K562 (cell line): ENCODE measurements around the gene RUFY2. TPM values are rescaled to one million over a fixed set of nuclear protein-coding genes. Genes with fewer than 3 reads are reported as not detected.
A peak's percentile ranks its signal among the peaks of the same experiment; 100 is the strongest.

Experiments
- CBX5 ChIP-seq: IDR thresholded peaks from 2 replicates; pipeline ENCODE4 v1.6.1; 2014; ENCODE audit warnings: low read depth, borderline replicate concordance
- CTBP1 ChIP-seq: fragments of 450-650 bp; IDR thresholded peaks from 2 replicates; pipeline ENCODE4 v1.6.1; 2016; ENCODE audit warnings: borderline replicate concordance
- EZH2 ChIP-seq: IDR thresholded peaks from 2 replicates; pipeline ENCODE4 v1.6.1; 2012; ENCODE audit warnings: low read depth, mild to moderate bottlenecking, inconsistent platforms, low read length, borderline replicate concordance
- FOXJ3 ChIP-seq: sonication (generic); formaldehyde crosslinking; IDR thresholded peaks from 2 replicates; pipeline ENCODE4 v1.4.0; 2020; ENCODE audit warnings: mild to moderate bottlenecking, missing genetic modification reagents
- FOXK2 ChIP-seq, 2 experiments: fragments of 450-650 bp; IDR thresholded peaks in 1 of 2; conservative IDR thresholded peaks in 1 of 2; 2 replicates each; pipeline ENCODE4 v1.6.1; 2016; ENCODE audit warnings: low read depth in 2 of 2, mild to moderate bottlenecking in 1 of 2
- GABPA ChIP-seq: fragments of 200-800 bp; sonication (Bioruptor generic); conservative IDR thresholded peaks from 2 replicates; pipeline ENCODE4 v1.6.1; 2016; ENCODE audit warnings: low read depth, missing genetic modification characterization, missing compliant biosample characterization
- GATA2 ChIP-seq: sonication (generic); formaldehyde crosslinking; IDR thresholded peaks from 2 replicates; pipeline ENCODE4 v1.4.0; 2020; ENCODE audit warnings: mild to moderate bottlenecking, missing genetic modification reagents
- IRF9 ChIP-seq: fragments of 450-650 bp; IDR thresholded peaks from 2 replicates; pipeline ENCODE4 v1.6.1; 2016; ENCODE audit warnings: missing biosample characterization, missing genetic modification characterization
- KAT7 ChIP-seq: sonication (generic); formaldehyde crosslinking; IDR thresholded peaks from 2 replicates; pipeline ENCODE4 v1.8.0; 2022; ENCODE audit warnings: missing genetic modification reagents, mild to moderate bottlenecking, borderline replicate concordance
- KDM4B ChIP-seq, 2 experiments: fragments of 450-650 bp in 1 of 2; sonication (generic) in 1 of 2; IDR thresholded peaks; 2 replicates each; pipeline ENCODE4 v1.6.1; 2016 to 2017; ENCODE audit warnings: borderline replicate concordance in 2 of 2, antibody characterized with exemption in 1 of 2, low read depth in 1 of 2, mild to moderate bottlenecking in 1 of 2
- NELFE ChIP-seq: IDR thresholded peaks from 2 replicates; pipeline ENCODE4 v1.6.1; 2011; ENCODE audit warnings: mild to moderate bottlenecking; ENCODE audit not compliant: insufficient read depth, insufficient read length
- NONO ChIP-seq, 2 experiments: fragments of 200-400 bp in 1 of 2; fragments of 450-650 bp in 1 of 2; formaldehyde crosslinking in 1 of 2; IDR thresholded peaks; 2 replicates each; pipeline ENCODE4 v1.6.1; 2017; ENCODE audit warnings: low read depth in 2 of 2, mild to moderate bottlenecking in 2 of 2, moderate library complexity in 2 of 2, low read length in 1 of 2
- PYGO2 ChIP-seq: fragments of 450-650 bp; IDR thresholded peaks from 2 replicates; pipeline ENCODE4 v1.6.1; 2016; ENCODE audit warnings: mild to moderate bottlenecking, missing genetic modification characterization, moderate library complexity, missing compliant biosample characterization
- SMAD1 ChIP-seq: fragments of 150-350 bp; IDR thresholded peaks from 2 replicates; pipeline ENCODE4 v1.6.1; 2014; ENCODE audit warnings: low read length, low read depth; ENCODE audit not compliant: partially characterized antibody
- SP2 ChIP-seq: IDR thresholded peaks from 2 replicates; pipeline ENCODE4 v1.6.1; 2011; ENCODE audit warnings: mild to moderate bottlenecking, low read depth, low read length, moderate library complexity; ENCODE audit not compliant: poor library complexity, severe bottlenecking; ENCODE audit errors: extremely low read depth
- TAF7 ChIP-seq: fragments of 450-650 bp; IDR thresholded peaks from 2 replicates; pipeline ENCODE4 v1.6.1; 2016; ENCODE audit warnings: missing genetic modification characterization, missing compliant biosample characterization
- TCF7L2 ChIP-seq: fragments of 150-350 bp; IDR thresholded peaks from 2 replicates; pipeline ENCODE4 v1.6.1; 2016; ENCODE audit warnings: low read depth, mild to moderate bottlenecking, low read length, moderate library complexity
- TCFL5 ChIP-seq: fragments of 250-450 bp; sonication (Bioruptor Pico); conservative IDR thresholded peaks from 2 replicates; pipeline ENCODE4 v1.6.1; 2021; ENCODE audit warnings: mild to moderate bottlenecking, moderate library complexity, matching md5 sums
- XRCC5 ChIP-seq: fragments of 200-400 bp; formaldehyde crosslinking; IDR thresholded peaks from 2 replicates; pipeline ENCODE4 v1.6.1; 2017; ENCODE audit warnings: low read depth, mild to moderate bottlenecking, low read length
- YY1 ChIP-seq, 3 experiments: IDR thresholded peaks; 2 replicates each; pipeline ENCODE4 v1.6.1; 2011; ENCODE audit warnings: low read length in 2 of 3, mild to moderate bottlenecking in 2 of 3, moderate library complexity in 2 of 3, borderline replicate concordance in 1 of 3, control low read depth in 1 of 3, low read depth in 1 of 3; ENCODE audit not compliant: insufficient read depth in 3 of 3, insufficient replicate concordance in 2 of 3, control insufficient read depth in 1 of 3, insufficient read length in 1 of 3; ENCODE audit errors: extremely low read depth in 1 of 3
- ZBED1 ChIP-seq: IDR thresholded peaks from 2 replicates; pipeline ENCODE4 v1.6.1; 2014
- ZHX1 ChIP-seq: fragments of 150-350 bp; conservative IDR thresholded peaks from 2 replicates; pipeline ENCODE4 v1.6.1; 2014; ENCODE audit warnings: low read length
- ZNF124 ChIP-seq: sonication (generic); formaldehyde crosslinking; IDR thresholded peaks from 2 replicates; pipeline ENCODE4 v1.8.1; 2022; ENCODE audit warnings: missing genetic modification reagents
- polyA plus RNA-seq, 8 experiments: library from polyadenylated mRNA; depleted of rRNA in 4 of 8; stranded (reverse) in 5 of 8; unstranded in 3 of 8; fragments of >200 nt; fragmentation: Nextera tagmentation in 2 of 8; fragmentation: Illumina TruSeq in 1 of 8; extraction: Ambion mirVana in 2 of 8; extraction: Trizol in 1 of 8; gene quantifications; 2 replicates each; pipeline versions ENCODE4 v1.2.1 to v1.2.3, GENCODE V29; 2011 to 2014; ENCODE audit warnings: inconsistent platforms in 1 of 8, missing spikeins in 1 of 8
- total RNA-seq, 7 experiments: library from RNA; depleted of rRNA in 6 of 7; stranded (reverse); fragments of >200 nt in 6 of 7; fragmentation: Illumina TruSeq in 2 of 7; extraction: Trizol in 2 of 7; gene quantifications; 2 replicates each; pipeline versions ENCODE4 v1.2.1 to v1.2.3, GENCODE V29; 2011 to 2021; ENCODE audit warnings: low replicate concordance in 1 of 7
- TF ChIP-seq, protein P1 (sequence below): sonication (generic); formaldehyde crosslinking; IDR thresholded peaks from 2 replicates; pipeline ENCODE4 v1.8.0; 2022; ENCODE audit warnings: mild to moderate bottlenecking, missing genetic modification reagents

Gene RUFY2
- total and polyA plus RNA-seq, 9 of the 15 experiments (the other 6 are each of a cell fraction or from before 2014, with no cell fraction given): 3.7 to 20.1 (median 12.6) TPM

DNA sequence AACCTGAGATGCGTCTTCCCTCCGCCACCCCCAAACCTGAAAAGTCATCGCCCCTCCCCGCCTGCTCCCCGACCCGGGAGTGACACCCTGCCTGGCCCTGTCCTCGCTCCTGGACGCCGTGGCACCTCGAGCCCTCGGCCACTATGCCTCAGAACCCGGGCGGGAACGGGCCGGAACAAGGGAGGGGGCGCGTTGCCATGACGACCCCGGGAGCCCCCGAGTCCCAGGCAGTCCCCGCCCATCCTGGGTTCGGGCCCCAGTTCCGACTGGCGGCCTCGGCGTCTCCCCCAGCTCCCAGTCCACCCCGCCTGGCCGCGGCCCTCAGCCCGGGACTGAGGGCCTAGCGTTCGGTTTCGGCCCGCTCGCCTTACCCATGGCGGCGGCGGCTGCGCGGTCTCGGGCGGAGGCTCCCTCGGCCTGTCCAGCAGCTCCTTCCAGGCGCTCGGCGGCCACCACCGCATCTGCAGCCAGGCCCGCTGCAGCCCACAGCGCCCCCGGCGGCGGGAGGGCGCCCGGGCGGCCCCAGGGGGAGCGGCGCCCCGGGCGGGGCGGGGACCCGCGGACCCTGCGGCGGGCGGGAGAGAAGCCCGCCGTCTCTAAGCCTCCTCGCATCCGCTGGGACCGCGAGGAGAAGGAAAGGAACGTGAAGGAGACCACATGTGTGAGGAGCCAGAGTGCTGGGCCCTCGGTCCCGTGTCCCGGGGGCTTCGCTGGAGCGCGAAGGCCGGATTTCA, at the start of gene RUFY2 (continued):
- TF ChIP-seq GATA2 (CRISPR knock-in tag) (no peak), PYGO2 (no peak), ZHX1 (no peak; the same call in 1 of the 2 replicates), KDM4B (IDR thresholded peaks at IDR 0.05; ENCODE audit: borderline replicate concordance in 2 of 2, low read depth in 1 of 2) (peak in 1 of 2 experiments; percentile 71; a peak in 1 of 4 replicates), XRCC5 (no peak), TAF7 (tag) (peak; percentile 21; the same call in 1 of the 2 replicates), KAT7 (CRISPR knock-in tag) (peak; percentile 94; the same call in 1 of the 2 replicates), ZBED1 (no peak), IRF9 (tag) (no peak), EZH2 (no peak), NELFE (no peak), TCFL5 (CRISPR knock-in tag) (no peak), TCF7L2 (no peak), YY1 (IDR thresholded peaks at IDR 0.05; ENCODE audit: borderline replicate concordance in 1 of 3, control insufficient read depth in 1 of 3, extremely low read depth in 1 of 3, insufficient read depth in 3 of 3, insufficient read length in 1 of 3, insufficient replicate concordance in 2 of 3, low read depth in 1 of 3, low read length in 2 of 3) (peak; percentile 34 to 84 (median 82)), SP2 (peak; percentile 74), SMAD1 (no peak), GABPA (tag) (peak; percentile 43; the same call in 1 of the 2 replicates), ZNF124 (CRISPR knock-in tag) (no peak), CTBP1 (peak; percentile 79; the same call in 1 of the 2 replicates), NONO (IDR thresholded peaks at IDR 0.05; ENCODE audit: low read depth in 2 of 2, low read length in 1 of 2) (peak; percentile 90 to 95), FOXJ3 (CRISPR knock-in tag) (no peak), FOXK2 (conservative IDR thresholded peaks at IDR 0.05 in 1 of 2, IDR thresholded peaks at IDR 0.05 in 1 of 2; ENCODE audit: low read depth in 2 of 2) (no peak), CBX5 (no peak)
- TF ChIP-seq, protein P1, sequence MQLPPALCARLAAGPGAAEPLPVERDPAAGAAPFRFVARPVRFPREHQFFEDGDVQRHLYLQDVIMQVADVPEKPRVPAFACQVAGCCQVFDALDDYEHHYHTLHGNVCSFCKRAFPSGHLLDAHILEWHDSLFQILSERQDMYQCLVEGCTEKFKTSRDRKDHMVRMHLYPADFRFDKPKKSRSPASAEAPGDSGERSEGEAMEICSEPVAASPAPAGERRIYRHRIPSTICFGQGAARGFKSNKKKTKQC (CRISPR knock-in tag): no peak
